ENCODE results near the gene BLOC1S3. TPM values are rescaled to one million over a fixed set of nuclear protein-coding genes. Genes with fewer than 3 reads are reported as not detected.

BLOC1S3 gene
- 8.4 TPM for total RNA-seq
- long read RNA-seq, partial matches to known transcripts = 0 of 2 reads
- long read RNA-seq, other reads (novel, unspliced or antisense) = 0 of 2 reads

GRCh38 chr19:45178262-45179071 lies at the start of gene BLOC1S3:
Gene BLOC1S3 (plus strand): TSS chr19:45178784. CDS start chr19:45179297, 513 bp downstream.
- peak; percentile 100 for DNase-seq (ENCODE audit: low spot score)

- DNase-seq (ENCODE audit: low spot score) = no peak
Measured at GRCh38 chr19:45128806-45129205, 49.8 kb upstream of the BLOC1S3 start.

GRCh38 chr19:45130236-45130635 lies 48.3 kb upstream of the BLOC1S3 start:
- DNase-seq (ENCODE audit: low spot score) = no peak

GRCh38 chr19:45130888-45131615 lies 47.5 kb upstream of the BLOC1S3 start:
- DNase-seq (ENCODE audit: low spot score) = no peak

- DNase-seq (ENCODE audit: low spot score) = no peak
Measured at GRCh38 chr19:45133661-45134060, 44.9 kb upstream of the BLOC1S3 start.

- DNase-seq (ENCODE audit: low spot score) = no peak
Measured at GRCh38 chr19:45135176-45135885, 43.3 kb upstream of the BLOC1S3 start.

- no peak for DNase-seq (ENCODE audit: low spot score)
Measured at GRCh38 chr19:45136507-45137178, 41.9 kb upstream of the BLOC1S3 start.

- no peak for DNase-seq (ENCODE audit: low spot score)
Measured at GRCh38 chr19:45137179-45137761, 41.3 kb upstream of the BLOC1S3 start.

- DNase-seq (ENCODE audit: low spot score) = no peak
Measured at GRCh38 chr19:45138303-45138751, 40.3 kb upstream of the BLOC1S3 start.

GRCh38 chr19:45139286-45140143 lies 39.1 kb upstream of the BLOC1S3 start:
- no peak for DNase-seq (ENCODE audit: low spot score)

GRCh38 chr19:45140144-45140503 lies 38.5 kb upstream of the BLOC1S3 start:
- no peak for DNase-seq (ENCODE audit: low spot score)

- no peak for DNase-seq (ENCODE audit: low spot score)
Measured at GRCh38 chr19:45140533-45140932, 38.1 kb upstream of the BLOC1S3 start.

- DNase-seq (ENCODE audit: low spot score) = no peak
Measured at GRCh38 chr19:45141203-45141900, 37.2 kb upstream of the BLOC1S3 start.

- no peak for DNase-seq (ENCODE audit: low spot score)
Measured at GRCh38 chr19:45142016-45142725, 36.4 kb upstream of the BLOC1S3 start.

GRCh38 chr19:45142726-45143110 lies 35.9 kb upstream of the BLOC1S3 start:
- no peak for DNase-seq (ENCODE audit: low spot score)

GRCh38 chr19:45144431-45145269 lies 33.9 kb upstream of the BLOC1S3 start:
- no peak for DNase-seq (ENCODE audit: low spot score)
